NT2/D1 (cell line): ENCODE measurements around the gene DIAPH1.

Source experiments
- SUZ12 ChIP-seq: IDR thresholded peaks from 2 replicates; pipeline ENCODE4 v1.6.1; 2011; ENCODE audit not compliant: insufficient read length, insufficient read depth; ENCODE audit errors: extremely low read depth
- YY1 ChIP-seq: IDR thresholded peaks from 2 replicates; pipeline ENCODE4 v1.6.1; 2011; ENCODE audit not compliant: insufficient read length, insufficient read depth
- ZNF274 ChIP-seq: IDR thresholded peaks from 2 replicates; pipeline ENCODE4 v1.6.1; 2011; ENCODE audit warnings: mild to moderate bottlenecking, low read depth, low read length

- TF ChIP-seq YY1 = no peak
- no peak for TF ChIP-seq SUZ12
- TF ChIP-seq ZNF274 = no peak
Measured at GRCh38 chr5:141603923-141604717, 14.7 kb downstream of the DIAPH1 start.
